HG03571 (cell line): Measurements from ENCODE around the gene SGCG.
"Not testable (repeated sequence)": the region's sequence is repeated elsewhere in the genome, so short reads cannot be mapped to it uniquely, and the experiment has no call there.

Experiments
- ATAC-seq: cut with Tn5 transposase; IDR thresholded peaks from one replicate; pipeline ENCODE4 v1.9.1; 2021; ENCODE audit not compliant: unreplicated experiment

Gene SGCG

GRCh38 chr13:23180711-23181110 is at the start of gene SGCG:
TSS of gene SGCG (plus strand) at chr13:23180979. CDS start at chr13:23203695, 22,716 bp downstream.
- no peak for ATAC-seq

- ATAC-seq, result no peak
Observed at GRCh38 chr13:23134542-23134941, 46.2 kb upstream of the SGCG start.

GRCh38 chr13:23140492-23140891 is 40.3 kb upstream of the SGCG start:
- ATAC-seq, result no peak

- no peak for ATAC-seq
Observed at GRCh38 chr13:23141964-23142363, 38.8 kb upstream of the SGCG start.

GRCh38 chr13:23142607-23143006 is 38.2 kb upstream of the SGCG start:
- not testable (repeated sequence) for ATAC-seq

- no peak for ATAC-seq
Observed at GRCh38 chr13:23144431-23144830, 36.3 kb upstream of the SGCG start.

- no peak for ATAC-seq
Observed at GRCh38 chr13:23146006-23146405, 34.8 kb upstream of the SGCG start.

GRCh38 chr13:23146811-23147625 is 33.8 kb upstream of the SGCG start:
- no peak for ATAC-seq

- ATAC-seq, result no peak
Observed at GRCh38 chr13:23147827-23148226, 33.0 kb upstream of the SGCG start.

- ATAC-seq, result no peak
Observed at GRCh38 chr13:23157781-23158180, 23.0 kb upstream of the SGCG start.

GRCh38 chr13:23159205-23159759 is 21.5 kb upstream of the SGCG start:
- no peak for ATAC-seq

GRCh38 chr13:23159760-23160637 is 20.8 kb upstream of the SGCG start:
- ATAC-seq, result no peak

- no peak for ATAC-seq
Observed at GRCh38 chr13:23160638-23161480, 19.9 kb upstream of the SGCG start.

- no peak for ATAC-seq
Observed at GRCh38 chr13:23161481-23161825, 19.3 kb upstream of the SGCG start.

- ATAC-seq, result no peak
Observed at GRCh38 chr13:23175920-23176319, 4.9 kb upstream of the SGCG start.

- ATAC-seq, result no peak
Observed at GRCh38 chr13:23182142-23182541, 1.4 kb downstream of the SGCG start.

- ATAC-seq, result no peak
Observed at GRCh38 chr13:23183292-23183691, 2.5 kb downstream of the SGCG start.

- no peak for ATAC-seq
Observed at GRCh38 chr13:23185542-23185941, 4.8 kb downstream of the SGCG start.

GRCh38 chr13:23201870-23202269 is 21.1 kb downstream of the SGCG start:
- no peak for ATAC-seq

GRCh38 chr13:23202383-23202782 is 21.6 kb downstream of the SGCG start:
- no peak for ATAC-seq

- no peak for ATAC-seq
Observed at GRCh38 chr13:23203516-23203915, 22.7 kb downstream of the SGCG start.
